ENCODE measurements around the gene ZNF423. TPM values are rescaled to one million over a fixed set of nuclear protein-coding genes. Genes with fewer than 3 reads are reported as not detected.

The ZNF423 gene
- total and polyA plus RNA-seq, 2 experiments from 2014 or later = 12.3 to 22.2 TPM

GRCh38 chr16:49467540-49468372 lies 388.2 kb downstream of the ZNF423 start:
- H3K4me1 ChIP-seq (ENCODE audit: low read depth) = no peaks in the 10 kb centered on the region
- H3K9me3 ChIP-seq (ENCODE audit: low read depth) = no peaks in the 10 kb centered on the region
- no peak overlapping the region for H3K27ac ChIP-seq
- H3K36me3 ChIP-seq = no peaks in the 10 kb centered on the region
- H3K4me3 ChIP-seq = no peak overlapping the region
- no peak for DNase-seq (ENCODE audit: low read depth in 1 of 2, low spot score in 1 of 2)
- peaks cover 21% of the 10 kb centered on the region for H3K27me3 ChIP-seq
- no peak for TF ChIP-seq CTCF (IDR thresholded peaks at IDR 0.05; ENCODE audit: low read depth, low read length)

GRCh38 chr16:49466881-49467280 lies 389.0 kb downstream of the ZNF423 start:
- no peak for TF ChIP-seq CTCF (IDR thresholded peaks at IDR 0.05; ENCODE audit: low read depth, low read length)
- H3K27ac ChIP-seq = no peak overlapping the region
- H3K4me3 ChIP-seq = no peak overlapping the region
- no peaks in the 10 kb centered on the region for H3K4me1 ChIP-seq (ENCODE audit: low read depth)
- DNase-seq (ENCODE audit: low read depth in 1 of 2, low spot score in 1 of 2) = no peak
- no peaks in the 10 kb centered on the region for H3K36me3 ChIP-seq
- no peaks in the 10 kb centered on the region for H3K9me3 ChIP-seq (ENCODE audit: low read depth)
- H3K27me3 ChIP-seq = peaks cover 21% of the 10 kb centered on the region

- no peak for TF ChIP-seq CTCF (IDR thresholded peaks at IDR 0.05; ENCODE audit: low read depth, low read length)
- DNase-seq (ENCODE audit: low read depth in 1 of 2, low spot score in 1 of 2) = no peak
- H3K36me3 ChIP-seq = no peaks in the 10 kb centered on the region
- H3K4me3 ChIP-seq = no peak overlapping the region
- H3K27me3 ChIP-seq = peaks cover 21% of the 10 kb centered on the region
- no peaks in the 10 kb centered on the region for H3K4me1 ChIP-seq (ENCODE audit: low read depth)
- no peaks in the 10 kb centered on the region for H3K9me3 ChIP-seq (ENCODE audit: low read depth)
- H3K27ac ChIP-seq = no peak overlapping the region
Observed at GRCh38 chr16:49466529-49466831, 389.4 kb downstream of the ZNF423 start.

- Histone ChIP-seq H3K4me1 (ENCODE audit: low read depth) (no peaks in the 10 kb centered on the region), H3K27ac (no peak overlapping the region), H3K27me3 (peaks cover 21% of the 10 kb centered on the region), H3K36me3 (no peaks in the 10 kb centered on the region), H3K9me3 (ENCODE audit: low read depth) (no peaks in the 10 kb centered on the region), H3K4me3 (no peak overlapping the region)
- no peak for DNase-seq (ENCODE audit: low read depth in 1 of 2, low spot score in 1 of 2)
- no peak for TF ChIP-seq CTCF (IDR thresholded peaks at IDR 0.05; ENCODE audit: low read depth, low read length)
Observed at GRCh38 chr16:49465661-49466528, 390.0 kb downstream of the ZNF423 start.

GRCh38 chr16:49464877-49465504 lies 390.9 kb downstream of the ZNF423 start:
- H3K4me3 ChIP-seq = peak overlapping the region; percentile 23
- H3K9me3 ChIP-seq (ENCODE audit: low read depth) = no peaks in the 10 kb centered on the region
- peaks cover 21% of the 10 kb centered on the region for H3K27me3 ChIP-seq
- peak in 1 of 2 donors; percentile 51 for DNase-seq (ENCODE audit: low read depth in 1 of 2, low spot score in 1 of 2)
- no peaks in the 10 kb centered on the region for H3K36me3 ChIP-seq
- TF ChIP-seq CTCF (IDR thresholded peaks at IDR 0.05; ENCODE audit: low read depth, low read length) = peak; percentile 34
- H3K4me1 ChIP-seq (ENCODE audit: low read depth) = no peaks in the 10 kb centered on the region
- no peak overlapping the region for H3K27ac ChIP-seq
